ENCODE data around the gene TFF2.

TFF2 gene

DNA sequence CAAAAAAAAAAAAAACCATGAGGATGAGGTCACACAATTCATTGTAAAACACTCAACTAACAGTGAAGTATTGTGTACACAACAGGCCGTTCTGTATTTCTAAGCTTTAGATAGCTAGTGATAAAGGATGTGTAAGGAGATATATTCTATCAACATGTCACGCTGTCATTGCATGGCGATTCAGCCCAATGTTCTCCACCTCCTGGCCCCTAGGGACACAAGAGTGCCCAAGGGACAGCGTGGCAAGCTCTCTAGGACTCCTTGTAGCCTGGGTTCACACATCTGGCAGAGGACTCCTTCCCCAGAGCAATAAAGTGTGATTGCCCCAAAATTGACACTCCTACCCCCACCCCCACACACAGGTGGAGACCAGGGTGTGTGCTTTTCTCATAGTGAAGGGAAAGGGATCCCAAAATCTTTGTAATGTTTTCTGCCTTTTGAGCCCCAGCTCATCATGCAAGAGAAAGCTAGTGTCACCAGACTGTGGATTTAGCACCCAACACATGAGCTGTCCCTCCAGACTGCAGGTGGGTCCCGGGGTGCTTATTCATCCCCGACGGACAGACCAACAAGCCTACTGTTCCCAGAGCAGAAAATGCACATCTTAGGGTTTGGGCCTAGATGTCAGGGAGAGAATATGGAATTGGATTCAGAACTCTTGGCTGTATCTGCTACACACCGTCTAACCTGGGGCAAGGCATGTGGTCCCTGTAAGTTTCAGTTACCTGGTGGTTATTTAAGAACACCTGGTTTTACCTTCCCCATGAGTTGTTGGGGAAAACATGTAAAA lies 33.6 kb upstream of the TFF2 start:
- DNase-seq (ENCODE audit: low read depth): no peak

DNA sequence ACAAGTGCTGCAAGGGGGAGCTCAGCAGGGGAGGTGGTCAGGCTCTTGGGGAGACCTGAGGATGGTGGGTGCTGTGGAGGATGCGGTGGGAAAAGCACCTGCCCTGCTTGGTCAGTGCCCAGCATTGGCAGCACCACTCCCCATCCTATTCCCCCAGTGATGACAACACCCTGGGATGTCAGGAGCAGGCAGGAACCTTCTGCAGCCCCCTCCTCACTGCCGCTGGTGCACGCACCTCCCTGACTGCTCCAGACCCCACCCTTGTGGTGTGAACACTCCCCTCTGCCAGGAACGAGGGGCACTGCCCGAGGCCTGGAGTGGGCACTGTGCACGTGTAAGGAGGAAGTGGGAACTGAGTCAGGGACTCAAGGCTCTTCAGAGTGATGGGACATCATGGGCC lies 32.5 kb upstream of the TFF2 start:
- DNase-seq (ENCODE audit: low read depth): no peak

DNA sequence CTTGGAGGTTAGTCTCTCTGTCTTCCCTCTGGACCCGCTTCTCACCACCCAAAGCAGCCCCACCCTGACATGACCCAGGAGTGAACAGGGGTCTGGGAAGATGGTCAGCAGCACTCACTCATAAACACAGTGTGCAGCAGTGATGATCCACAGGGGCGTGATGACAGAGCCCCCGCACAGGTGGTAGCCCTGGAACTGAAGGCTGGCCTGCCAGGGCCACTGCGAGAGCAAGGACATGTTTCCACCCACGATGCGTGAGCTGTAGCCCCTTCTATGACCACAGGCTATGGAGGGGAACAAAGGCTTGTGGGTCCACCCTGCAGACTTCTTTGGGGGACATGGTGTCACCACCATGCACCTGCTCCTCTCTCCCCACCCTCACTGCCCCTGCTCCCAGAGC lies 32.1 kb upstream of the TFF2 start:
- no peak for DNase-seq (ENCODE audit: low read depth)

DNA sequence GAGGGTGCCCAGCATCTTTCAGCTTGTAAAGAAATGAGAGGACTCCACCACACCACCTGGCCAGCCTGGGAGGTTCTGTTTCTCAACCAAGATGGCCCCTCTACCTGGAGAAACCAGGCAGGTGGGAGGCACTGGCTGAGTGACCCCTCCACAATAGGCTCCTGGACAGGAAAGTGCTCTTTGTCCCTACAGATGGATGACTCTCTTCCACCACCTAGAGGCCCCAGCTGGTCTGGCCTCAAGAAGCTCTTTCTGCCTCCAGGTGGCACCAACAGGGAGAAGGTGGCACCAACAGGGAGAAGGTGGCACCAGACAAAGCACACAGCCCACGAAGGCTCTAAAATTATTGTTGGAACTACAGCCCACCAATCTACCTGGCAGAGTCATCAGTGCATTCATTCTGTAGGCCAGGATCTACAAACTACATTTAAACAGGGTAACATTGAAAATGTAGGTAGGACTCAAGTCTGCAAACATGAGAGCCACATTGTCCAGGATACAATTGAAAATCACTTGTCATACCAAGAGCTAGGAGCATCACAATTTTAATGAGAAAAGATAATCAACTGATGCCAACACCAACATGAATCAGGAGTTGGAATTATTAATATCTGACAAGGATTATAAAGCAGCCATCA lies 30.7 kb upstream of the TFF2 start:
- DNase-seq (ENCODE audit: low read depth): peak; percentile 30

DNA sequence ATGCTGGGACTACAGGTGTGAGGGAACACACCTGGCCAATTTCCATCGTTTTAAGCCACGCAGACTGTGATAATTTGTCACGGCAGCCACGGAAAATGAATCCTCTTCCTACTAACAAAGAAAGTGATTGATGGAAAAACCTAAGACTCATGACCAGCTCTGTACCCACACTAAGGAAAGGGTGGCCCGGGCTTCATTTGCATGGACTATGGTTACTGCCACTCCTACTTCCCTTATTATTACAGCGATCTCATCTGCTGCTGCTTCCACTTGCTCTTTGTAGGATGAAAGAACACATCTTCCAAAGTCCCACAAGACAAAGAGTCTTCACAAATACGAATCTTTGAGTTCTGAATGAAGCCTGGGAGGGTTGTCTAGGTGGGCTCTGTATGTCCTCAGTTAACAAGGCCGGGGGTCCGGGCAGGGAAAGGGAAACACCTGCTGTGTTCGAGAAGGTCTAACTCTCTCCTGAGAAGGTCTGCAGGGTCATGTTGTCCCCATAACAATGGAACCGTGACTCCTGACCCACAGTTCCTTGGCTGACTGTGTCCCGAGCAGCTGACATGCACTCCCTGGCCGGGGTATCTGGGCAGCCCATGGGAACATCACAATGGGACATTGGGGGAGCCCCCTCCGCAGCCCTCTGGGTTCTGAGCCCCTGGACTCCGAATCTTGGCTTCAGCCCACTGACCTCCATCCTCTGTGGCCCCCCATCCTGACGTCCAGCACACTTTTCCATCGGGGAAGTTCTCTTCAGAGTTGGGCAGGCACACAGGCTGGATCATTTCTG lies 28.8 kb upstream of the TFF2 start:
- no peak for DNase-seq (ENCODE audit: low read depth)

DNA sequence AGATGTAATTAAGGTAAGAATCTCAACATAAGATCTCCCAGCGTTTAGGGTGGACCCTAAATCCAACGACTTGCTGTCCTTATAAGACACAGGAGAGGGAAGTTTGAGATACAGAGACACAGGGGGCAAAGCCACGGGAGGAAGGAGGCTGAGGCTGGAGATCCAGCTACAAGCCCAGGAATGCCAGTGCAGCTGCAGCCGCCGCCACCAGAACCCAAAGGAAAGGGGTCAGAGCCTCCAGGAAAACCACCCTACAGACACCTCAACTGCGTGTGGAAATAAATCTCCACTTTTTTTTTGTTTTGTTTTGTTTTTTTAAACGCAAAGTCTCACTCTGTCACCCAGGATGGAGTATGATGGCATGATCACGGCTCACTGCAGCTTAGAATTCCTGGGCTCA lies 27.6 kb upstream of the TFF2 start:
- no peak for DNase-seq (ENCODE audit: low read depth)

DNA sequence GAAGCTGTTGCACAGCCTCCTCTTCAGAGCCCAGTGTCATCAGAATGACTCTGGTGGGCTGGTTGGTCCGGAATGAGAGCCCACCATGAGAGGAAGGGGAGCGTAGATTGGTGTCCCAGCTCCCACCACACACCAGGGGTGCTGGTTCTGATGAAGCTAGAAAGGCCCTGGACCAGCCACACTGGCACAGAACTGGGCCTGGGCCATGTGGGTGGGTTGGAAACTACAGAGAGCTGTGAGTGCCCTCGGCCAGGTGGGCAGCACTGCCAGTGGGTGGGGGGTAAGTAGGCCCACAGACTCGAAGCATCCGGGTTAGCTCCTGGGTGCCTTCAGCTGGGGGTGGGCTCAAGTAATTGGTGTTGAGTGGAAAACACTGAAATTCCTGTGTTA lies 27.2 kb upstream of the TFF2 start:
- no peak for DNase-seq (ENCODE audit: low read depth)

DNA sequence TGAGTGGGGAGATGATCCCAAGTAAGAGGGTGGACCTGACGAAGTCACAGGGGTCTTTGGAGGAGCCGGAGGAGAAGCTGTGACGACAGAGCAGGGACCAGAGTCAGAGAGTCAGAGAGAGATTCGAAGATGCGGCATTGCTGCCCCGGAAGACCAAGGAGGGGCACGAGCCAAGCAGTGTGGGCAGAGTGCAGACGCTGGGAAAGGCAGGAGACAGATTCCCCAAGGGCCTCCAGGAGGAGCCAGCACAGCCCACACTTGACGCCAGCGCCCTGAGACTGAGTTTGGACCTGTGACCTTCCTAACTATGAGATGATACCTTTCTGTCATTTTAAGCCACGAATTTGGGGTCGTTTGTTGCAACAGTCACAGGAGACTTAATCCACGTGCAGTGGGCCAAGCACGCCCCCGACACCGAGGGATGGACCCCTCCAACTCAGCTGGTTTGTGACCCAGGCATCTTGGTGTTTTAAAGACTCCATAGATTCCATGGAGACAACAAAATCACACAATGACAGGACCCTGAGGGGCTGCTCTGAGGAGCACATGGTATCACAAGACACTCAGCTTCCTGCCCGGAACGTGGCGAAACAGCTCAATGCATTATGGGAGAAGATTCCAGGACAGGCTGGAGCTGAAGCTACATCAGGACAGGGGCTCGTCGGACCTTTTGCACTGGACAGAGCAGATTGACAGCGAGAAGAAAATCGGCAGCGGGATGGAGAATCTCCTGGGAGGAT lies 26.6 kb upstream of the TFF2 start:
- no peak for DNase-seq (ENCODE audit: low read depth)

DNA sequence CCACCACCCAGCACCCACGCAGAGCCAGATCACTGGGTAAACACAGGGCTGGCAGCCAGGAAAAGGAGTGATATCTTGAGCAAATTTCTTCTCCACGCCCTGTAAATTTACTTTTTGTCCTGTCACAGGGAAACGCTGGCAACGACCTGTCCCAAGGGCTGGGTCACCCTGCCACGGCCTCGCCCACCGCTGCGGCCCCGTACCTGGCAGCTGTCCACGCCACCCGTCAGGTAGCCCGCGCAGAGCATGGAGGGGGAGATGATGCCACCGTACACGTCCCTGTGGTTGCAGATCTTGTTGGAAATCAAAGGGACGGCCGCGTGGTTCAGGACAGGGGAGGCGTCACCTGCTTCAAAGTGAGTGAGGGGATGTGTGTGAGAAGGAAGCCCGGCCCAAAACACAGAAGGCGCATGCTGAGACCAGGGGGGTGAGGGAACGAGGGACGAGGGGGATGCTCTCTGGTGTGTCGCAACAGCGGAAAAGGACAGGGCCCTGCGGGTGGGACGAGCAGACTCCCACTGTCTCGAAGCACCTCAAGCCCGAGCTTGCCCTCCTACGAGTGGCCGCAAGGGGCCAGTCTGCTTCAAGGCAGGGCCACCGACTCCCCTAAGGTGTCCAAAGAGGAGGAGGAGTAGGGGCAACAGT lies 25.7 kb upstream of the TFF2 start:
- peak; percentile 48 for DNase-seq (ENCODE audit: low read depth)

DNA sequence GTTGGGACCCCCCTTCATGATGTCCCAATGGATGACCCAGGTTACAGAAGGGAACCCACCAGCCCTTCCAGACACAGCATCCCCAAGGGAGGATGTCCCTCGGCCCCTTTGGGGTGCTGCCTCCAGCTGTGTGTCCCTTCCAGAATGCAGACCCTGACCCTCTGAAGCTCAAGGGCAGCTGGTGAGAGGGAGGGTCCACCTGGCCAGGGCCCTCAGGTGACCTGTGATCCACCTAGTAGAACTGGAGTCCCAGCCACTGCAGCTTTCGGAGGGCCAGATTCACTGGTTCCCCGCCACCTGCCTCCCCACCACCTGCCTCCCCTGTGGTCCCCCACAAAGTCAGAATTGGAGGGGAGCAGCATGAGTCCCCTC lies 25.2 kb upstream of the TFF2 start:
- DNase-seq (ENCODE audit: low read depth): no peak

DNA sequence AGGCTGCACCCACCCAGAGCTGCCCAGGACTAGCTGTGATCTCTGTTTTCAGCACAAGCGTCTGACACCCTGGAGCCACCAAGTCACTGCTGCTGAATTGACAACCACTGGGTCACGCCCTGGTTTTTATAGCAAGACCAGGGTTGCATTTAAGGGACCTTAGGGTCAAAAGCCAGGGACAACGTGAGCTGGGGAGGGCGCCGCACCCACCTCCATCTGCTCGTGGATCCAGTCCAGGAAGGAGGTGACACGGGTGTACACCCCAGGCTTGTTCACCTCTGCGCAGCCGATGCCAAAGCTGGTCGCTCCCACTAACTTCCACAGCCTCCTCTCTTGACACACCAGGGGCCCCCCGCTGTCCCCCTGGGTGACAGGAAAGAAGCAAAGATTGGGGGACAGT lies 24.7 kb upstream of the TFF2 start:
- no peak for DNase-seq (ENCODE audit: low read depth)

DNA sequence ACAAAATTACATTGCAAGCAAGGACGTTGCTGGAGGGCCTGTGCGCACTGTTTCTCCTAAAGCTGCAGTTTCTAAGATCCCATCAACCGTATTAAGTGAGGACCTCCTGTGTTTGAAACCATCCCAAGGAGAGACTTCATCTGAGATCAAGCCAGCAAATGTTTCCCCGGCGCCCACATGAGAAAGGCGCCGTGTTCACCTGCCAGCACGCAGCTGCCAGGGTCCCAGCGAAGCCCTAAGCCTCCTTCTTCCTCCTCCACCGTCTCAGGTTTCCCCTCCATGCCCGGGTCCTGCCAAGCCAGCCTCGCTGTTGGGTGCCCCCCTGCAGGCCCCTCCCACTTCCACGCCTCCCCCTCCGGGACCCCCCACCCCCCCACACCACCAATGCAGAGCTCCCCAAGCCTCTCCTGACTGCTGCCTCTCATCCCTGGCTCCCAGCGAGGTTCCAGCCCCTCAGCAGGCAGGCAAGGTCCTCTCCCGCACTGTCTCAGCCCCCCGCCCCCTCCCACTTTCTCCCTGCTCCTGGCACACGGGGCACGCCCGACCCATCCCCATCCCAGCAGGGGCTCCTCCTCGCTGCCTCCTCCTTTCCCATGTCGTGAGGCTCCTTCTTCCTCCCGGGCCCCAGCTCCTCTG lies 24.2 kb upstream of the TFF2 start:
- no peak for DNase-seq (ENCODE audit: low read depth)

DNA sequence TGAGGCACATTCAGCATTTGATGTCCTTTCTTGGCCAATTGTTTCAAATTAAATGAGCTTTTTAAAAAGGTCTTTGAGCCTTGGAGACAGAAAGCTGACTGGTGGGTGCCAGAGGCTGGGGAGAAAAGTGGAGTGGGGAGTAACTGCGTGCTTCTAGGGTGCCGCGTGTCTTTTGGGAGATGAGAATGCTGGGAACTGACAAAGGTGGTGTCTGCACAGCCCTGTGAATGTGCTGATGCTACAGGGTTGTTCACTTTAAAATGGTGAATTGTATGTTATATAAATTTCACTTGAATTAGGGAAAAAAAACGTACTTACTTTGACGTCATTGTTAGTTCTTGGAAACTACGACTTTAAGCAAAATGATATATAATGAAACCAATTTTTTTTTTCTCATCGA lies 23.7 kb upstream of the TFF2 start:
- no peak for DNase-seq (ENCODE audit: low read depth)

DNA sequence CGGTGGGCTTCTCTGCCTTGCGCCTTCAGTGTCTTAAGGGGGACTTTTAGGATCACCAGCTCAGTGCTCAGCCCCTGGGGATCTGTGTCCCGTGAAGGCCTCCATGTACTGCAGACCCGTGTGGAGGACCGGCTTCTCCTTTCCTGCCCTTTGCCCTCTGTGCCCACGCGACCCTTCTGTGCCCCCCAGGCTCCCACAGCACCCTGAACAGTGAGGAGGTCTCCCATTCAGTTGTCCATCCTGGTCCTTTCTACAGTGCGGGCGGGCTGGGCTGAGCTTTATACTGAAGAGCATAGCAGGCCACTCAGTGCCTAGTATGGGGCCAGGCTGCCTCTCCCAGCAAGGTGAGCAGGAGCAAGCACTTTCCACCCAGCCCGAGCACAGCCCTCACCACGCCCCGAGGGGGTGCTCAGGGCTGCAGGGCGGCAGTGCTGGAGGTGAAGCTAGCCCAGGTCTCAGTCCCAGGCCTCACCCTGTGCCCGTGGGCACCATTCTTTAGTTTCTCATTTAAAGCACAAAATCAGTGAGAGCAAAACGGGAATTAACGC lies 23.2 kb upstream of the TFF2 start:
- DNase-seq (ENCODE audit: low read depth): no peak

DNA sequence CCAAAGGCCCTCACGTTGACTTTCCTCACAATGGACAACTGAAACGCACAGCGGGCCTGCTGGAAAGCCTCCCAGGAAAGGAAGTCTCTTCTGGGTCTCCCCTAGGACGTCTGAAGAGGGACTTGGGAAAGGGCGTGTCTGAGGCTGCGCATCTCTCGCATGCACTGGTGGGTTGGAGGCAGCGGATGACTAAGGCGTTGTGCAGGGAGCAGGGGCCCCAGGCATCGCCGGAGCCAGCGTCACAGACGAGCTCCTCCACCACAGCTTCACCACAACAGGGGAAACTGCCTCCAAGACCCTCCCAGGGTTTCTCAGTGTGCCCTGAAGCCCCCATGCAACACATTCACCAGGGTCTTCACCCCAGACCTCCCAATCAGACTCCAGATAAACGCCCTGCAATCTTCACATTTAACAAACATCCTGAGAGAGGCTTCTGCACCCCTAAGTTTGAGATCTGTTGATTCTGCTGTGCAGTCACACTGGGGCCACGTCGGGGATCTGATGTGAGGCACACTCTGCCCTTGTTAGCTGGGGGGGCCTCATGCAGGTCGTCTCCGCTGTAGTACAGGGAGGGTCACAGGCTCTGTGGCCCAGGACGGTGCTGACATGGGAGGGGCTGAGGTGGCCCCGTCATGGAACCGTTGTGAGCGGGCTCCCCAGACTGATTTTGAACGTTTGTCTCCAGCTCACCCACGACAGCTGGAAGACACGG lies 22.6 kb upstream of the TFF2 start:
- no peak for DNase-seq (ENCODE audit: low read depth)

DNA sequence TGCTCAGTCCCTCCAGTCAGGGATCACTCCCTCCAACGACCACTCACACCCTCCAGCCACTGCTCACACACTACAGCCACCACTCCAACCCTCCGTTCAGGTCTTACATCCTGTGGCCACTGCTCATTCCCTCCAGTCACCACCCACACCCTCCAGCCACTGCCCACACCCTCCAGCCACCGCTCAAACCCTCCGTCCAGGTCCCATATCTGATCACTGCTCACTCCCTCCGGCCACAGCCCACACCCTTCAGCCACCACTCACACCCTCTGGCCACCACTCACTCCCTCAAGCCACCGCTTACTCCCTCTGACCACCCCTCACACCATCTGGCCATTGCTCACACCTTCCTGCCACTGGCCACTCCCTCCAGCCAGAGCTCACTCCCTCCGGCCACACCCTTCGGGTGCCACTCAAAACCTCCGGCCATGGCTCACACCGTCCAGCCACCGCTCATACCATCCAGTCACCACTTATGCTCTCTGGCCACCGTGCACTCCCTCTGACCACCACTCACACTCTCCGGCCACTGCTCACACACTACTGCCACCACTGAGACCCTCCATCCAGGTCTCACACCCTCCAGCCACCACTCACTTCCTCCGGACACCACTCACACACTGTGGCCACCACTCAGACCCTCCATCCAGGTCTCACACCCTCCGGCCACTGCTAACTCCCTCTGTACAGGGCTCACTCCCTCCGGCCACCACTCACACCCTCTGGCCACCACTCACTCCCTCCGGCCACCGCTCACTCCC lies 20.3 kb upstream of the TFF2 start:
- DNase-seq (ENCODE audit: low read depth): no peak

DNA sequence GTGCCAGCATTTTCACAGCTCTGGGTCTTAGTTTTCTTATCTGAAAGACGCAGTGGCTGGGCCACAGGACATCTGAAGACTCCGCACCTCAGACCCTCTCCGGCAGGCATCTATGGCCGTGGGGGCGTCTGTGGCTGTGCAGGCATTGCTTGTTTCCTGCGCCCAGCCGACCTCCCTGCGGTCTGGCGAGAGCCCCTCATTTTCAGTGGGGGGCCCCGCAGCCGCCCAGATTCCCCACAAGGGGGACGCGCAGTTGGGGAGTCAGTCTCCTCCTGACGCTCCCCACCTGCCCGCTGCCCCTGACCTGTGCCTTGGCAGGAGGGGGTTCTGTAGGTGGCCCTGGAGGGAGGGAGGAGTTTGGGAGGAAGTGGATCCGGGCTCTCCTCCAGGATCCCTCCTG lies 19.0 kb upstream of the TFF2 start:
- no peak for DNase-seq (ENCODE audit: low read depth)

DNA sequence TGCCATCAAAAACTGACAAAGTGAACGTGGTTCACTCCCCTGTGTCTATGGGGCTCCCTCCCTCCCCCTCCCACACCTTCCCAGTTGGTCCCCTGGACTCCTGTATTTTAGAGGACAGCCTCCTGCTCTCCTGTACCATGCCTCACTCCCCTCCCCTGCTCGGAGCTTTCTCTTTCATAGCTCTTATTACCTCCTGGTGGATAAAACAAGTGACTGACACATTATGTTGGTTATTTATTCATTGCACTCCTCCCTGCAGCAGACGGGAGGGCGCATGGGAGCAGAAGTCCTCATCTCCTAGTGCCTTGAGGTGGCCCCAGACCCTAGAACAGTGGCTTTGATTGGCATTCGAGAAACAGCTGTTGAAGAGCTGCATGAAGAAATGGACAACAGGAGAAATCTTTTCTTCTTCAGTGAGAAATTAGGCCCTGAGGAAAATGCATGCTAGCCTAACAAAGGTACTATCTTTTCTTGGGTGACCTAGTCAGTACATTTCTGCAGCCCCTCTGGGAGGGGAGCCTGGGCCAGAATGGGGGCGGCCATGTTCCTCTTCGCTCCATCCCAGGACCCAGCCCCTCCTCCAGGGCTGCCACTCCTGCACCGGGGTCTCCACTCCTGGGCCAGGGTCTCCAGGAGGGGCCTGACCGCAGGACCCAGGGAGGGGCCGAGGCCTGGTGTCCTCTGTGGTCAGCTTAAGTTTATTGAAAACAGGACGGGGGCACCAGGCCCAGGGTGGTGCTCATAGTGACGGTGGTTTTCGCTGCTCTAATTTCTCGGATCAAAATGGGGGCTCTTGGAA lies 16.8 kb upstream of the TFF2 start:
- no peak for DNase-seq (ENCODE audit: low read depth)

Measured in T follicular helper cell (primary cell).